Hepatocyte (in vitro differentiated cells): ENCODE data around the gene NUDT3. TPM values are rescaled to one million over a fixed set of nuclear protein-coding genes. Genes with fewer than 3 reads are reported as not detected.
"Not testable (repeated sequence)": the region's sequence is repeated elsewhere in the genome, so short reads cannot be mapped to it uniquely, and the experiment has no call there.

ENCODE experiments used
- DNase-seq: peaks from one replicate; pipeline ENCODE4 v3.0.0-alpha.2; 2016; ENCODE audit warnings: low spot score
- H2AFZ ChIP-seq: fragments of 200-600 bp; sonication (generic); 2 replicates; pipeline ENCODE4 v1.6.0; 2016; ENCODE audit warnings: antibody characterized with exemption, mild to moderate bottlenecking
- H3K27ac ChIP-seq: fragments of 200-600 bp; sonication (generic); 2 replicates; pipeline ENCODE4 v1.5.1; 2016; ENCODE audit warnings: mild to moderate bottlenecking
- H3K27me3 ChIP-seq: fragments of 200-600 bp; sonication (generic); 2 replicates; pipeline ENCODE4 v1.6.1; 2016
- H3K36me3 ChIP-seq: fragments of 200-600 bp; sonication (generic); replicated peaks from 2 replicates; pipeline ENCODE4 v1.5.1; 2016; ENCODE audit warnings: low read depth; ENCODE audit not compliant: insufficient read depth
- H3K4me1 ChIP-seq: fragments of 200-600 bp; sonication (generic); 2 replicates; pipeline ENCODE4 v1.5.1; 2016; ENCODE audit warnings: mild to moderate bottlenecking, moderate library complexity; ENCODE audit not compliant: insufficient read depth
- H3K4me2 ChIP-seq: fragments of 200-600 bp; sonication (generic); 2 replicates; pipeline ENCODE4 v1.6.0; 2016
- H3K4me3 ChIP-seq: fragments of 200-600 bp; sonication (generic); 2 replicates; pipeline ENCODE4 v1.5.1; 2016; ENCODE audit warnings: mild to moderate bottlenecking
- H3K79me2 ChIP-seq: fragments of 200-600 bp; sonication (generic); 2 replicates; pipeline ENCODE4 v1.6.0; 2017; ENCODE audit warnings: mild to moderate bottlenecking
- H3K9me2 ChIP-seq: fragments of 200-600 bp; sonication (generic); replicated peaks from 2 replicates; pipeline ENCODE4 v1.6.0; 2017; ENCODE audit warnings: mild to moderate bottlenecking; ENCODE audit not compliant: insufficient read depth
- H3K9me3 ChIP-seq: fragments of 200-600 bp; sonication (generic); 2 replicates; pipeline ENCODE4 v1.5.1; 2016; ENCODE audit warnings: low read depth, mild to moderate bottlenecking
- H4K20me1 ChIP-seq: fragments of 200-600 bp; sonication (generic); 2 replicates; pipeline ENCODE4 v1.6.0; 2016; ENCODE audit warnings: mild to moderate bottlenecking; ENCODE audit not compliant: insufficient read depth, poor library complexity, severe bottlenecking
- EZH2 ChIP-seq: fragments of 200-600 bp; sonication (generic); IDR thresholded peaks from 2 replicates; pipeline ENCODE4 v1.6.1; 2016; ENCODE audit warnings: antibody characterized with exemption, mild to moderate bottlenecking, borderline replicate concordance
- EZH2phosphoT487 ChIP-seq: fragments of 200-600 bp; sonication (generic); IDR thresholded peaks from one replicate; pipeline ENCODE4 v1.6.1; 2018; ENCODE audit warnings: antibody characterized with exemption, mild to moderate bottlenecking, low read depth, moderate library complexity; ENCODE audit not compliant: unreplicated experiment, severe bottlenecking
- WGBS: methylation state at CpG from one replicate; pipeline ENCODE4 v1.1.6; 2016; ENCODE audit warnings: low lambda C conversion rate; ENCODE audit errors: missing lambda C conversion rate; 5-methylcytosine and 5-hydroxymethylcytosine counted together
- polyA plus RNA-seq: library from polyadenylated mRNA; unstranded; fragments of >200 nt; fragmentation: Nextera tagmentation; extraction: Ambion mirVana; gene quantifications from 2 replicates; pipeline ENCODE4 v1.2.1, GENCODE V29; 2016
- total RNA-seq: library from RNA; depleted of rRNA; stranded (reverse); fragments of >200 nt; gene quantifications from 2 replicates; pipeline ENCODE4 v1.2.3, GENCODE V29; 2014
- TF ChIP-seq, protein P1 (sequence below): fragments of 200-600 bp; sonication (generic); IDR thresholded peaks from 2 replicates; pipeline ENCODE4 v1.5.1; 2016; ENCODE audit warnings: antibody characterized with exemption, mild to moderate bottlenecking; ENCODE audit not compliant: poor library complexity

NUDT3 gene
- total and polyA plus RNA-seq, 2 experiments from 2014 or later: 6.2 to 20.4 TPM

DNA sequence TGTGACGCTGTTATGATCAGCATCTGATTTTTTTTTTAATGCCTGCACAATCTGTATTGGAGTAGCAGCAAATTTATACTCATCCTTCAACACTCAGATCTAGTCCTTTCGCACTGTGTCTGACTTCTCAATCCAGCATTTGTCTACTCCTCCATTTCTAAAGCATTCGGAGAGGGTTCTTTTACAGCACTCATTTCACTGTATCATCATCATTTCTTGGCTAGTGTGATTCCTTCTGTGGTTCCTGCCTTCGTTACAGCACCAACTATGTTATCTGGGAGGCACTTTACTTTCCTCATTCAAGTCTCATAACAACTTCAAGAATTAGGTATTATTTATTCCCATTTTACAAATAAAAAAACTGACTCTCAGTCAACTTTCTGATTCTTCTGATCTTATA lies 18.0 kb downstream of the NUDT3 start:
- H3K79me2 ChIP-seq: peaks cover 91% of the 10 kb centered on the region
- 82% methylated on average over 4 of the region's 4 CpGs for WGBS

DNA sequence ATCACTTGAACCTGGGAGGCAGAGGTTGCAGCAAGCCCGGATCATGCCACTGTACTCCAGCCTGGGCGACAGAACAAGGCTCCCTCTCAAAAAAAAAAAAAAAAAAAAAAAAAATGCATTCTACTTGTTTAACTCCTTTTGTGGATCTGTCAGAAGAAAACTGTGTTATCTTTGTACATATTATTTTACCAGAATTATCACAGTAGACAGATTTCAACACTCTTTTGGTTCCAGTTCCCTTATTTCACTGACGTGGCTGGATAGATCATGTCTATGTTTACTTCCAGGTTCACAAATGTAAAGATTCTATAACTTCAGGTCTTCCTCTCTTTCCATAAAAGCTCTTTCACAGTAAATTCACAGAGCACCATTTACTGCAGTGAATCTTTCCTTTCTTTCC lies 18.4 kb downstream of the NUDT3 start:
- no peak for TF ChIP-seq EZH2phosphoT487
- H3K79me2 ChIP-seq: peaks cover 91% of the 10 kb centered on the region

More for the DNA sequence above, 18.0 kb downstream of the NUDT3 start:
- Histone ChIP-seq H3K9me2 (no peaks in the 10 kb centered on the region), H3K4me2 (no peak overlapping the region), H3K27ac (no peak overlapping the region), H3K27me3 (no peaks in the 10 kb centered on the region), H3K9me3 (no peaks in the 10 kb centered on the region), H2AFZ (no peak overlapping the region), H4K20me1 (peaks cover 26% of the 10 kb centered on the region), H3K4me1 (no peaks in the 10 kb centered on the region), H3K36me3 (no peaks in the 10 kb centered on the region), H3K4me3 (no peak overlapping the region)
- DNase-seq: no peak
- TF ChIP-seq EZH2 (no peak), EZH2phosphoT487 (no peak)
- TF ChIP-seq, protein P1, sequence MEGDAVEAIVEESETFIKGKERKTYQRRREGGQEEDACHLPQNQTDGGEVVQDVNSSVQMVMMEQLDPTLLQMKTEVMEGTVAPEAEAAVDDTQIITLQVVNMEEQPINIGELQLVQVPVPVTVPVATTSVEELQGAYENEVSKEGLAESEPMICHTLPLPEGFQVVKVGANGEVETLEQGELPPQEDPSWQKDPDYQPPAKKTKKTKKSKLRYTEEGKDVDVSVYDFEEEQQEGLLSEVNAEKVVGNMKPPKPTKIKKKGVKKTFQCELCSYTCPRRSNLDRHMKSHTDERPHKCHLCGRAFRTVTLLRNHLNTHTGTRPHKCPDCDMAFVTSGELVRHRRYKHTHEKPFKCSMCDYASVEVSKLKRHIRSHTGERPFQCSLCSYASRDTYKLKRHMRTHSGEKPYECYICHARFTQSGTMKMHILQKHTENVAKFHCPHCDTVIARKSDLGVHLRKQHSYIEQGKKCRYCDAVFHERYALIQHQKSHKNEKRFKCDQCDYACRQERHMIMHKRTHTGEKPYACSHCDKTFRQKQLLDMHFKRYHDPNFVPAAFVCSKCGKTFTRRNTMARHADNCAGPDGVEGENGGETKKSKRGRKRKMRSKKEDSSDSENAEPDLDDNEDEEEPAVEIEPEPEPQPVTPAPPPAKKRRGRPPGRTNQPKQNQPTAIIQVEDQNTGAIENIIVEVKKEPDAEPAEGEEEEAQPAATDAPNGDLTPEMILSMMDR: no peak

DNA sequence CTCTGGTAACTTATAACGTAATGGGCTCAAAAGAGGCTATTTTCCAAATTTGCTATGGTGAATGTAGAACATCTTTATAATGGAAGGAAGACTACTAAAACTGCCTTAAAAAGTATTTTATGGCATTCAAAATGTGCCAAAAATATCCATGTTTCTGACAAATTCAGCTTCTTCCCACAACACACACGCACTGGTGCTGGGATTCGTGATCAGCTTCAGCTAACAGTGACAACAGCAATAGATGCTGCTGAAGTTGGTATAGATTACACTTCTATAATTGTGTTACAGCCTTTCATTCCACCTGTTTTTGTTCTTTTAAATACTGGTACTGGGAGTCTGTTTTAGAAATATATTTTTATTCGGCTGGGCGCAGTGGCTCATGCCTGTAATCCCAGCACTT lies 19.0 kb downstream of the NUDT3 start:
- Histone ChIP-seq H3K4me3 (no peak overlapping the region), H3K27me3 (no peaks in the 10 kb centered on the region), H3K79me2 (peaks cover 90% of the 10 kb centered on the region), H3K4me2 (no peak overlapping the region), H3K27ac (no peak overlapping the region), H3K9me3 (no peaks in the 10 kb centered on the region), H3K4me1 (no peaks in the 10 kb centered on the region), H3K9me2 (no peaks in the 10 kb centered on the region), H3K36me3 (no peaks in the 10 kb centered on the region), H4K20me1 (peaks cover 21% of the 10 kb centered on the region), H2AFZ (no peak overlapping the region)
- no peak for DNase-seq
- 97% methylated on average over 5 of the region's 5 CpGs for WGBS
- TF ChIP-seq EZH2phosphoT487 (no peak), EZH2 (no peak)
- TF ChIP-seq, protein P1: no peak

More for the DNA sequence above, 18.4 kb downstream of the NUDT3 start:
- Histone ChIP-seq H3K4me2 (no peak overlapping the region), H3K9me3 (no peaks in the 10 kb centered on the region), H3K9me2 (no peaks in the 10 kb centered on the region), H3K4me1 (no peaks in the 10 kb centered on the region), H3K27ac (no peak overlapping the region), H3K27me3 (no peaks in the 10 kb centered on the region), H3K4me3 (no peak overlapping the region), H3K36me3 (no peaks in the 10 kb centered on the region), H4K20me1 (peaks cover 26% of the 10 kb centered on the region), H2AFZ (no peak overlapping the region)
- WGBS: 74% methylated on average over 3 of the region's 3 CpGs
- DNase-seq: no peak

DNA sequence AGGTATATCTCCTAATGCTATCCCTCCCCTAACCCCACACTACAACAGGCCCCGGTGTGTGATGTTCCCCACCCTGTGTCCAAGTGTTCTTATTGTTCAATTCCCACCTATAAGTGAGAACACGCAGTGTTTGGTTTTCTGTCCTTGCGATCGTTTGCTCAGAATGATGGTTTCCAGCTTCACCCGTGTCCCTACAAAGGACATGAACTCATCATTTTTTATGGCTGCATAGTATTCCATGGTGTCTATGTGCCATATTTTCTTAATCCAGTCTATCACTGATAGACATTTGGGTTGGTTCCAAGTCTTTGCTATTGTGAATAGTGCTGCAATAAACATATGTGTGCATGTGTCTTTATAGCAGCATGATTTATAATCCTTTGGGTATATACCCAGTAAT lies 20.6 kb downstream of the NUDT3 start:
- not testable (repeated sequence) for H3K4me2 ChIP-seq, H3K9me2 ChIP-seq, H3K9me3 ChIP-seq, H3K4me1 ChIP-seq, H3K4me3 ChIP-seq, H3K27ac ChIP-seq, H3K27me3 ChIP-seq, H3K36me3 ChIP-seq, H2AFZ ChIP-seq, DNase-seq
- WGBS: 97% methylated on average over 5 of the region's 5 CpGs
- peaks cover 15% of the 10 kb centered on the region for H4K20me1 ChIP-seq
- peaks cover 81% of the 10 kb centered on the region for H3K79me2 ChIP-seq

DNA sequence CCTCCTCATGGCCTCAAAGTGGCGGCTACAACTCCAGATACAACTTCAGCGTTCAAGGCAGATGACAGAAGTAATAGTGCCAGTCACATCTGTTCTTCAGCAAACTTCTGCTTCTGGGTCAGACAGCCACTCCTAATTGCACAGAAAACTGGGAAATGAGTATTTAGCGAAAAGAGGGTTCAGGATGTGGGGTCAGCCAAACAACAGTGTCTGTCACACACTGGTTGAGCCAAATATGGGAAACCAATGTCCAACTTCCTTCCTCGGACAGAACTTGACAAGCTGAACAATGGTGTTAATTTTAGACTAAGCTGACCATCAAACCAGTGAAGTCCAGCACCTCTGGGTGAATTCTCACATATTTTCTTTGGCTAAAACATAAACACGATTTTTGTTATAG lies 22.1 kb downstream of the NUDT3 start:
- no peak overlapping the region for H2AFZ ChIP-seq
- TF ChIP-seq, protein P1: no peak
- TF ChIP-seq EZH2 (no peak), EZH2phosphoT487 (no peak)
- no peak overlapping the region for H3K4me3 ChIP-seq
- H3K4me2 ChIP-seq: no peak overlapping the region
- H3K9me2 ChIP-seq: no peaks in the 10 kb centered on the region
- H3K9me3 ChIP-seq: no peaks in the 10 kb centered on the region
- peaks cover 74% of the 10 kb centered on the region for H3K79me2 ChIP-seq
- no peaks in the 10 kb centered on the region for H3K27me3 ChIP-seq
- no peak for DNase-seq
- no peaks in the 10 kb centered on the region for H3K36me3 ChIP-seq
- H4K20me1 ChIP-seq: peaks cover 7% of the 10 kb centered on the region
- WGBS: 96% methylated on average over 5 of the region's 5 CpGs
- no peaks in the 10 kb centered on the region for H3K4me1 ChIP-seq
- H3K27ac ChIP-seq: no peak overlapping the region
